NCI-H526 (cell line): ENCODE measurements around the gene HOXC9.

Source experiments
- DNase-seq, 2 experiments: peaks; one replicate each; lab custom pipeline; 2025; lab: John Stamatoyannopoulos, UW

Gene HOXC9

GRCh38 chr12:54015018-54015931 lies 15.3 kb downstream of the HOXC9 start:
- no peak for DNase-seq

GRCh38 chr12:54016051-54016450 lies 16.1 kb downstream of the HOXC9 start:
- no peak for DNase-seq

- peak; percentile 95 to 96 for DNase-seq
Measured at GRCh38 chr12:54016478-54016964, 16.6 kb downstream of the HOXC9 start.

GRCh38 chr12:54017027-54017788 lies 17.2 kb downstream of the HOXC9 start:
- DNase-seq: no peak

- peak; percentile 94 to 98 for DNase-seq
Measured at GRCh38 chr12:54017878-54018467, 18.0 kb downstream of the HOXC9 start.

GRCh38 chr12:54018468-54018984 lies 18.6 kb downstream of the HOXC9 start:
- DNase-seq: no peak

GRCh38 chr12:54019091-54019811 lies 19.3 kb downstream of the HOXC9 start:
- no peak for DNase-seq

- no peak for DNase-seq
Measured at GRCh38 chr12:54019924-54020590, 20.1 kb downstream of the HOXC9 start.

GRCh38 chr12:54020591-54021405 lies 20.8 kb downstream of the HOXC9 start:
- DNase-seq: no peak

GRCh38 chr12:54021432-54022013 lies 21.6 kb downstream of the HOXC9 start:
- DNase-seq: no peak

GRCh38 chr12:54022960-54023884 lies 23.3 kb downstream of the HOXC9 start:
- DNase-seq: no peak

GRCh38 chr12:54024127-54024526 lies 24.2 kb downstream of the HOXC9 start:
- no peak for DNase-seq

GRCh38 chr12:54024581-54025305 lies 24.8 kb downstream of the HOXC9 start:
- DNase-seq: no peak

- no peak for DNase-seq
Measured at GRCh38 chr12:54025499-54026405, 25.8 kb downstream of the HOXC9 start.

- no peak for DNase-seq
Measured at GRCh38 chr12:54026640-54027441, 26.9 kb downstream of the HOXC9 start.

GRCh38 chr12:54027442-54027786 lies 27.5 kb downstream of the HOXC9 start:
- no peak for DNase-seq
